ENCODE results near the gene REL. TPM values are rescaled to one million over a fixed set of nuclear protein-coding genes. Genes with fewer than 3 reads are reported as not detected.

REL gene
- total and polyA plus RNA-seq, 9 of the 15 experiments (the other 6 are each of a cell fraction or from before 2014, with no cell fraction given), result 0.63 to 8.6 (median 6.3) TPM

DNA sequence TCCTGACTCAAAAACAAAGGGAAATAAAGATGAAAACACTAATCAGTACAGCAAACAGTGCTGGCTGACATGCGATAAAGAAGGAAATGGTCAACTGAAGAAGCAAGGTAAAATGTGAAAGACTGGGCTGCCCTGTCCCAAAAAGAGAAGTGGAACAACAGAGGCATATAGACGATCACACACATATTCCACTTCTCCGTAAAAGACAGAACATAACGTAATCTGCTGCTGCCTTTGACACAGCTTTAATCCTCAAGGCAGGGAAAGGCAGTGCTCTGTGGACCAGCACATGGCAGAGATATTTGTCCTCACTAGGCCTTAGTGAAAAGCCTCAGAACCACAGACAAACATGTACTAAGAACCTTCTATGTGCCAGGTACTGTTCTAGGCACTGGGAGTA, 24.3 kb upstream of the REL start:
- no peak for DNase-seq (ENCODE audit: extremely low read depth in 1 of 4, low spot score in 3 of 4)
- in situ Hi-C loops (cut with MboI), result no loop called here
- Histone ChIP-seq H3K9me1 (ENCODE audit: control insufficient read depth, insufficient read depth, low read length) (no peaks in the 10 kb centered on the region), H3K4me3 (no peak overlapping the region), H3K27me3 (ENCODE audit: control insufficient read depth in 2 of 2, insufficient read depth in 2 of 2, low read length in 2 of 2) (no peaks in the 10 kb centered on the region), H4K20me1 (replicated peaks; ENCODE audit: control insufficient read depth, insufficient read depth, low read length) (no peaks in the 10 kb centered on the region), H3K4me2 (ENCODE audit: insufficient read depth, low read length) (no peak overlapping the region), H3K4me1 (replicated peaks in 1 of 2; ENCODE audit: control insufficient read depth in 2 of 2, insufficient read depth in 2 of 2, low read length in 2 of 2) (peaks cover 4 to 15% of the 10 kb centered on the region in 2 experiments; a peak in 4 of 5 replicates), H3K27ac (ENCODE audit: extremely low read depth, low read depth, low read length) (no peak overlapping the region), H3K9ac (ENCODE audit: insufficient read depth in 1 of 2, low read depth in 2 of 2, low read length in 2 of 2) (no peak overlapping the region), H3K36me3 (ENCODE audit: control insufficient read depth, insufficient read depth, low read length) (no peaks in the 10 kb centered on the region), H2AFZ (ENCODE audit: low read depth, low read length) (peak overlapping the region; percentile 80), H3K9me3 (replicated peaks; ENCODE audit: control insufficient read depth, insufficient read depth, low read depth, low read length) (no peaks in the 10 kb centered on the region; the same call in 1 of the 2 replicates), H3K79me2 (ENCODE audit: control insufficient read depth, insufficient read depth, low read length) (no peaks in the 10 kb centered on the region)
- BruUV-seq (replicated peaks), result no TSS peak
- peak; percentile 9; the same call in 2 of the 3 replicates for ATAC-seq
- POLR2A ChIA-PET, result interaction anchor here (1.2 kb wide), 1 partner anchor 13 kb away, joined by 4 read pairs; no protein-coding TSS in a partner anchor
- CTCF ChIA-PET (ENCODE audit: low intra/inter-chr PET ratio), result no interaction called here
- 38% methylated on average over 4 of the region's 4 CpGs for WGBS (ENCODE audit: insufficient coverage, low coverage, missing lambda C conversion rate)
- no peak for TF ChIP-seq NR3C1 (CRISPR knock-in tag; IDR thresholded peaks at IDR 0.05)
- 0 out of 2 replicates have a peak, but pooled peaks have one; percentile 24 for TF ChIP-seq ZFPM2 (CRISPR knock-in tag; IDR thresholded peaks at IDR 0.05)
- TF ChIP-seq, protein P1, sequence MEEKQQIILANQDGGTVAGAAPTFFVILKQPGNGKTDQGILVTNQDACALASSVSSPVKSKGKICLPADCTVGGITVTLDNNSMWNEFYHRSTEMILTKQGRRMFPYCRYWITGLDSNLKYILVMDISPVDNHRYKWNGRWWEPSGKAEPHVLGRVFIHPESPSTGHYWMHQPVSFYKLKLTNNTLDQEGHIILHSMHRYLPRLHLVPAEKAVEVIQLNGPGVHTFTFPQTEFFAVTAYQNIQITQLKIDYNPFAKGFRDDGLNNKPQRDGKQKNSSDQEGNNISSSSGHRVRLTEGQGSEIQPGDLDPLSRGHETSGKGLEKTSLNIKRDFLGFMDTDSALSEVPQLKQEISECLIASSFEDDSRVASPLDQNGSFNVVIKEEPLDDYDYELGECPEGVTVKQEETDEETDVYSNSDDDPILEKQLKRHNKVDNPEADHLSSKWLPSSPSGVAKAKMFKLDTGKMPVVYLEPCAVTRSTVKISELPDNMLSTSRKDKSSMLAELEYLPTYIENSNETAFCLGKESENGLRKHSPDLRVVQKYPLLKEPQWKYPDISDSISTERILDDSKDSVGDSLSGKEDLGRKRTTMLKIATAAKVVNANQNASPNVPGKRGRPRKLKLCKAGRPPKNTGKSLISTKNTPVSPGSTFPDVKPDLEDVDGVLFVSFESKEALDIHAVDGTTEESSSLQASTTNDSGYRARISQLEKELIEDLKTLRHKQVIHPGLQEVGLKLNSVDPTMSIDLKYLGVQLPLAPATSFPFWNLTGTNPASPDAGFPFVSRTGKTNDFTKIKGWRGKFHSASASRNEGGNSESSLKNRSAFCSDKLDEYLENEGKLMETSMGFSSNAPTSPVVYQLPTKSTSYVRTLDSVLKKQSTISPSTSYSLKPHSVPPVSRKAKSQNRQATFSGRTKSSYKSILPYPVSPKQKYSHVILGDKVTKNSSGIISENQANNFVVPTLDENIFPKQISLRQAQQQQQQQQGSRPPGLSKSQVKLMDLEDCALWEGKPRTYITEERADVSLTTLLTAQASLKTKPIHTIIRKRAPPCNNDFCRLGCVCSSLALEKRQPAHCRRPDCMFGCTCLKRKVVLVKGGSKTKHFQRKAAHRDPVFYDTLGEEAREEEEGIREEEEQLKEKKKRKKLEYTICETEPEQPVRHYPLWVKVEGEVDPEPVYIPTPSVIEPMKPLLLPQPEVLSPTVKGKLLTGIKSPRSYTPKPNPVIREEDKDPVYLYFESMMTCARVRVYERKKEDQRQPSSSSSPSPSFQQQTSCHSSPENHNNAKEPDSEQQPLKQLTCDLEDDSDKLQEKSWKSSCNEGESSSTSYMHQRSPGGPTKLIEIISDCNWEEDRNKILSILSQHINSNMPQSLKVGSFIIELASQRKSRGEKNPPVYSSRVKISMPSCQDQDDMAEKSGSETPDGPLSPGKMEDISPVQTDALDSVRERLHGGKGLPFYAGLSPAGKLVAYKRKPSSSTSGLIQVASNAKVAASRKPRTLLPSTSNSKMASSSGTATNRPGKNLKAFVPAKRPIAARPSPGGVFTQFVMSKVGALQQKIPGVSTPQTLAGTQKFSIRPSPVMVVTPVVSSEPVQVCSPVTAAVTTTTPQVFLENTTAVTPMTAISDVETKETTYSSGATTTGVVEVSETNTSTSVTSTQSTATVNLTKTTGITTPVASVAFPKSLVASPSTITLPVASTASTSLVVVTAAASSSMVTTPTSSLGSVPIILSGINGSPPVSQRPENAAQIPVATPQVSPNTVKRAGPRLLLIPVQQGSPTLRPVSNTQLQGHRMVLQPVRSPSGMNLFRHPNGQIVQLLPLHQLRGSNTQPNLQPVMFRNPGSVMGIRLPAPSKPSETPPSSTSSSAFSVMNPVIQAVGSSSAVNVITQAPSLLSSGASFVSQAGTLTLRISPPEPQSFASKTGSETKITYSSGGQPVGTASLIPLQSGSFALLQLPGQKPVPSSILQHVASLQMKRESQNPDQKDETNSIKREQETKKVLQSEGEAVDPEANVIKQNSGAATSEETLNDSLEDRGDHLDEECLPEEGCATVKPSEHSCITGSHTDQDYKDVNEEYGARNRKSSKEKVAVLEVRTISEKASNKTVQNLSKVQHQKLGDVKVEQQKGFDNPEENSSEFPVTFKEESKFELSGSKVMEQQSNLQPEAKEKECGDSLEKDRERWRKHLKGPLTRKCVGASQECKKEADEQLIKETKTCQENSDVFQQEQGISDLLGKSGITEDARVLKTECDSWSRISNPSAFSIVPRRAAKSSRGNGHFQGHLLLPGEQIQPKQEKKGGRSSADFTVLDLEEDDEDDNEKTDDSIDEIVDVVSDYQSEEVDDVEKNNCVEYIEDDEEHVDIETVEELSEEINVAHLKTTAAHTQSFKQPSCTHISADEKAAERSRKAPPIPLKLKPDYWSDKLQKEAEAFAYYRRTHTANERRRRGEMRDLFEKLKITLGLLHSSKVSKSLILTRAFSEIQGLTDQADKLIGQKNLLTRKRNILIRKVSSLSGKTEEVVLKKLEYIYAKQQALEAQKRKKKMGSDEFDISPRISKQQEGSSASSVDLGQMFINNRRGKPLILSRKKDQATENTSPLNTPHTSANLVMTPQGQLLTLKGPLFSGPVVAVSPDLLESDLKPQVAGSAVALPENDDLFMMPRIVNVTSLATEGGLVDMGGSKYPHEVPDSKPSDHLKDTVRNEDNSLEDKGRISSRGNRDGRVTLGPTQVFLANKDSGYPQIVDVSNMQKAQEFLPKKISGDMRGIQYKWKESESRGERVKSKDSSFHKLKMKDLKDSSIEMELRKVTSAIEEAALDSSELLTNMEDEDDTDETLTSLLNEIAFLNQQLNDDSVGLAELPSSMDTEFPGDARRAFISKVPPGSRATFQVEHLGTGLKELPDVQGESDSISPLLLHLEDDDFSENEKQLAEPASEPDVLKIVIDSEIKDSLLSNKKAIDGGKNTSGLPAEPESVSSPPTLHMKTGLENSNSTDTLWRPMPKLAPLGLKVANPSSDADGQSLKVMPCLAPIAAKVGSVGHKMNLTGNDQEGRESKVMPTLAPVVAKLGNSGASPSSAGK (IDR thresholded peaks at IDR 0.05), result peak; percentile 28; the same call in 1 of the 2 replicates
- peak; percentile 11 for FAIRE-seq
- intact Hi-C loops (cut with micrococcal nuclease), result loop anchor here (1.0 kb wide), 1 partner anchor 35 kb away; no protein-coding TSS in a partner anchor
